ENCODE data around the gene ING5. TPM values are rescaled to one million over a fixed set of nuclear protein-coding genes. Genes with fewer than 3 reads are reported as not detected.

Gene ING5
- total RNA-seq, 4 donors from 2014 or later = 24.1 to 44.3 (median 30.5) TPM

DNA sequence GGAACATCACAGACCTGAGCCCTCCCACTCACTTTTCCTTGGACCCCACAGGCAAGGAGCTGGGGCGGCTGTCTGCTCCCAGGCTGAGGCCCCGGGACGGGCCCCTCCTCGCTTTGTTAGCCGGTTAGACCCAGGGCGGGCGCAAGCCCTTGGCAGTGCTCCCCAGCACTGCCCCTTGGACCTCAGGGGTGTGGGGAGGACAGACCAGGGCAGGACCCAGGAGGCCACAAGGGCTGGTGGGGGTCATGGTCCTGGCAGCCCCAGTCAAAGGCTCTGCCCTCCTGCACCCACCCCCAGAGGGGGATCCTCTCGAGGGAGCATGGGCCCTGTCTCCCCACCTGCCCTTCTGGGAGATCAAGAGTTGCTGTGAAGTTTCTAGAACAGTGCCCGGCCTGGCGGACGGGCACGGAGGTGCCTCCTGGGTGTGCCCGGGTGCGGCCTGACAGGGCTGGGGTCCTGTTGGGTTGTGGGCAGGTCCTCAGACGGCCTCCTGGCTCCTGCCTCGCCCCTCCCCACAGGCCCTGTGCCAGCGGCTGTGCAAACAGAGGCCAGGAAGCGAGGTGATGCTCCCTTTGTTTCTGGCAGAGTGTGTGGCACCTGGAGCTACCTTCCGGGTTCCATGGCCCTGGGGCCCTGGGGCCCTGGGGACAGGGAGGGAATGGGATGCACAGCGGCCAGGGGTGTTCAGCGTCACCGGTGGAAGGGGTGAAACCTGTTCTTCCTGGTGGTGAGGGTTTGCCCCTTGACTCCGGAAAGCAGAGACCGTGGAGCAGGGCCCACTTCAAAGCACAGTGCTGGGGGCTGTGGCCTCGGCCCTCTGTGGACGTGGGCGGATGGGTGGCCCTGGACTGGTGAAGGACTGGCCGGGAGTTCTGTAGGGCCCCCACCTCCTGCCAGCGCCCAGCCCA, 71.9 kb downstream of the ING5 start:
- TF ChIP-seq, protein P1, sequence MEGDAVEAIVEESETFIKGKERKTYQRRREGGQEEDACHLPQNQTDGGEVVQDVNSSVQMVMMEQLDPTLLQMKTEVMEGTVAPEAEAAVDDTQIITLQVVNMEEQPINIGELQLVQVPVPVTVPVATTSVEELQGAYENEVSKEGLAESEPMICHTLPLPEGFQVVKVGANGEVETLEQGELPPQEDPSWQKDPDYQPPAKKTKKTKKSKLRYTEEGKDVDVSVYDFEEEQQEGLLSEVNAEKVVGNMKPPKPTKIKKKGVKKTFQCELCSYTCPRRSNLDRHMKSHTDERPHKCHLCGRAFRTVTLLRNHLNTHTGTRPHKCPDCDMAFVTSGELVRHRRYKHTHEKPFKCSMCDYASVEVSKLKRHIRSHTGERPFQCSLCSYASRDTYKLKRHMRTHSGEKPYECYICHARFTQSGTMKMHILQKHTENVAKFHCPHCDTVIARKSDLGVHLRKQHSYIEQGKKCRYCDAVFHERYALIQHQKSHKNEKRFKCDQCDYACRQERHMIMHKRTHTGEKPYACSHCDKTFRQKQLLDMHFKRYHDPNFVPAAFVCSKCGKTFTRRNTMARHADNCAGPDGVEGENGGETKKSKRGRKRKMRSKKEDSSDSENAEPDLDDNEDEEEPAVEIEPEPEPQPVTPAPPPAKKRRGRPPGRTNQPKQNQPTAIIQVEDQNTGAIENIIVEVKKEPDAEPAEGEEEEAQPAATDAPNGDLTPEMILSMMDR (IDR thresholded peaks at IDR 0.05; ENCODE audit: low read depth) = no peak

DNA sequence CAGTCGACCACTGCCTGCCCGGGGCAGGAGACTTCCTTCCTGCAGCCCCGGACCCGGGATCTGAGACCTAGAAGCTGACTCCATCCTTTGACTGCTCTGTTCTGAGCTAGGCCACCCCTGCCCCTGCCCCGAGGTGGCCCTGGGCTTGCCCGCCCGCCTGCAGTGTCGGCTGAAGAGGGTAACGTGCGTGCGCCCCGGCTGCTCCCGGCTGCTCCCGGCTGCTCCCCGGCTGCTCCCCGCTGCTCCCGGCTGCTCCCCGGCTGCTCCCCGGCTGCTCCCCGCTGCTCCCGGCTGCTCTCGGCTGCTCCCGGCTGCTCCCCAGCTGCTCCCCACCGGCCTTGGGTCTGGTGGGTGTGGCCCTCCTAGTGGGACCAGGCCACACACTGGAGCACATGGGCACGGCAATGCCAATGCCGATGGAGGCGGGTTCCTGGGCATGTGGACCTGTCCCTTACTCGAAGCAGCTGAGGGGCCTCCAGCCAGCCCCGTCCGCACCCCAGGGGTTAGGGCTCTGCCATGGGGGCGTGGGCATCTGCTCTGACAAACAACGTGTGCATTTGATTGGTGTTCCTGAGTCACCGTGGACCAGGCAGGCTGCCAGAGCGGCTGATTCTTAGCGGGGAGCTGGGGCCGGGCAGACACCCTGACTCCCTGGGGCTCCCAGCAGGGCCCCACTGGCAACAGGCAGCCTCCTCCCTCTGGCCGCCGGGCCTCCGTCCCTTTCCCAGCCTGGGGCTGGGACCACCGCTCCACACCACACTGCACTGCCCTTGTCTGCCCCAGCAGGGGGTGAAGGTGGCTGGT, 72.8 kb downstream of the ING5 start:
- TF ChIP-seq, protein P1 (IDR thresholded peaks at IDR 0.05; ENCODE audit: low read depth) = no peak

DNA sequence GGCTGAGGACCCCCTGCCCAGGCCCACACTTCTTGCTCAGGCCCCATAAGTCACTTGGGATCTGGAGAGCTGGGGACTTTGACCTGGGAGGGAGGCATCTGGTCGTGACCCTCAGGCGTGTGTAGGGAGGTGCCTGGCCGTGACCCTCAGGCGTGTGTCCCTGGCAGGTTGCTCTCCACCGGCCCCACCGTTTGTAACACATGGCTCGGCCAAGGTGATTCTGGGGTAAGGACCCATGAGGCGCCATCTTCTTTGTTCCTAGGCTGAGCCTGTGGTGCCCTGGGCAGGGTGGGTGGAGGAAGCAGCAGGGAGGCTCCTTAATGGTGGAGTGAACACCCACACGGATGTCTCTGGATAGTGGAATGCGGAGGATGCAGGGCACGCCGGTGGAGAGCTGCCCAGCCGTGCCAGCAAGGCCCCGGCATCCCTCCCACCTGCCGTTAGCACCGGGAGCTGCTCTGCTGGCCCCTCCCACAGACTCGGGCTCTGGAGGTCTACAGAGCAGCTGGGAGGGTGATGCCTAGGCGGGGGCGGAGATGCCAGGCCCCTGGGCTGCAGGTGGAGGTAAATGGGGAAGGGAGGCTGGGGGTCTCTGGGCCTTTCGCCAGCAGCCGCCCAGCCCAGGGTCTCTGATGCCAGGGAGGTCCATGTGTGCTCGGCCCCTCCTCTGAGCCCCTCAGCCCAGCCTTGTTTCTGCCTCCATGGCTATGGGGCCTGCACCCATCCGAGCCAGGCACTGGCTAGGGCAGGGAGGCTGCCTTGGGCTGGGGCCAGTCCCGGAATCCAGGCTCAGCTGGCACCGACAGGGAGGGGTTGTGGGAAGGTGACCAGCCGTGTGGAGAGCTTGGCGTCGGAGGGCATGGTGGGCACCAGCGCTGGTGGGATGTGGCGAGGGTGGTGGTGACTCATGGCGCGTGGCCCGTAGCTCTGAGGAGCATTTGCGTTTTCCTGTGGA, 73.7 kb downstream of the ING5 start:
- TF ChIP-seq, protein P1 (IDR thresholded peaks at IDR 0.05; ENCODE audit: low read depth) = no peak

DNA sequence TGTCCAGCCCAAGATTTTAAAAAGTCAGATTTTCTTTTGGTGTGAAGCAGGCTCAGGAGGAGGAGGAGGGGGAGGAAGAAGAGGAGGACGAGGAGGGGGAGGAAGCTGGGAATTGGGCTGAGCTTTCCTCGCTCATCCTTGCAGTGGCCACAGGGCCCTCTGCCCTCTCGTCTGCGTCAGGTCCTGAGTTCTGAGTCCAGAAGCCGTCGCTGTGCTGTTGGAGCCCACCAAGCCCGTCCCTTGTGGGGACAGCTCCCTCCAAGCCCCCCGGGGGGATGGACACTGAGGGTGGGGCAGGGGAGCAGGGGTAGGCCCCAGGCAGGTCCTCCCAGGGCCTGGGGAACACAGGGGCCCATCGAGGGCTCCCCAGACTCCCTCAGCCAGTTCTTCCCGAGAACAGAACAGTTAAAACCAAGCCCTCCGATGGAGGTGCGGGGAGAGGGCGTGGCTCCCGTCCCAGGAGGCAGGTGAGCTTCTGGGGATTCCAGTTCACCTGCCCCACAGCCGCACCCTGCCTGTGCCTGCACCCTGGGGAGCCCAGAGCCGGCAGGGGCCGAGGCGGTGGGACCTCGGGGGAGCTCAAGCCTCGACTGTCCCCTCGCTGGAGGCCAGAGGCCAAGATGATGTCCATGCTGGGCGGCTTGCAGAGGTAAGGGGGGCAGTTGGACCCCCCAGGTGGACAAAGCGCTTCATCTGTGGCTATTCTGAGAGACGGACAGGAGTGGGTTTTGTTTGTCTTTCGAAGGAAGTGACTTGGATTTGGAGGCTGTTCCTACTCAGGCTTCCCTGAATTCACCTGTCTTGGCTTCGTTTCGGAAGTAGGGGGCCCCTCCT, 74.7 kb downstream of the ING5 start, which contains the start of gene GAL3ST2:
TSS of gene GAL3ST2 (plus strand) at position 487 of the 834 bp plus-strand sequence. CDS start at position 621, 134 bp downstream.
- TF ChIP-seq, protein P1 (IDR thresholded peaks at IDR 0.05; ENCODE audit: low read depth) = no peak

DNA sequence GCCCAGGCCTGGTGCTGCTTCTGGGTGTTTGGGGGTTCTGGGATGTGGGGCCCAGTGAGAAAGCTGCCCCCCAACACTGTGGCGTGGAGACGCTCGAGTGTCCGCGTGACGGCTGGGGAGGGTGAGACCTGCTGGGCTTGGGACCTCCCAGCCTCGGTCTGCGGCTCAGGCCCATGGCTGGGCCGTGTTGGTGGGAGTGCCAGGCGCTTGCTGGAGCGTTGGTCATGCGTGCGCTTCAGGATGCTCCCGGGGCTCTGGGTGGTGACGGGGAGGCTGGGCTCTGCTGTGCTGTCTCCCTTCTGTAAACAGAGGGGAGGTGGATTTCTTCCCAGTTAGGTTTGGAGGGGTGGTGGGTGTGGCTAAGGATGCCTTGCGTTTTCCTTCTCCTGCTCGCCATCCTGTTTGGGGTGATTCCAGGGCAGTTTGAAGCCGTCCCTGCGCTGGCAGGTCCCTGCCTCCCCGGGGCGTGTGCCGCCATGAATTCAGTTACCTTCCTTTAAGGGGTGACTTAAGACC, 75.4 kb downstream of the ING5 start:
- TF ChIP-seq, protein P1 (IDR thresholded peaks at IDR 0.05; ENCODE audit: low read depth) = no peak

Data from subcutaneous adipose tissue (tissue), 4 donors.